ENCODE results near the gene RBM28.
A peak's percentile ranks its signal among the peaks of the same experiment; 100 is the strongest.

Gene RBM28

GRCh38 chr7:128347647-128348097, 4.0 kb upstream of the RBM28 start:
- peak; percentile 75 for TF ChIP-seq CTCF (IDR thresholded peaks at IDR 0.05; ENCODE audit: low read depth, low read length)
- no peak overlapping the region for H3K4me3 ChIP-seq (ENCODE audit: low read depth, low read length)

- TF ChIP-seq CTCF (IDR thresholded peaks at IDR 0.05; ENCODE audit: low read depth, low read length), result no peak
- H3K4me3 ChIP-seq (ENCODE audit: low read depth, low read length), result no peak overlapping the region
Observed at GRCh38 chr7:128344431-128344774, 695 bp upstream of the RBM28 start.

- no peak overlapping the region for H3K4me3 ChIP-seq (ENCODE audit: low read depth, low read length)
- TF ChIP-seq CTCF (IDR thresholded peaks at IDR 0.05; ENCODE audit: low read depth, low read length), result no peak
Observed at GRCh38 chr7:128341733-128342132, 2.0 kb downstream of the RBM28 start.

- H3K4me3 ChIP-seq (ENCODE audit: low read depth, low read length), result no peak overlapping the region
- TF ChIP-seq CTCF (IDR thresholded peaks at IDR 0.05; ENCODE audit: low read depth, low read length), result no peak
Observed at GRCh38 chr7:128335730-128336129, 8.0 kb downstream of the RBM28 start.

GRCh38 chr7:128324368-128324680, 19.4 kb downstream of the RBM28 start:
- H3K4me3 ChIP-seq (ENCODE audit: low read depth, low read length), result no peak overlapping the region
- TF ChIP-seq CTCF (IDR thresholded peaks at IDR 0.05; ENCODE audit: low read depth, low read length), result no peak

- TF ChIP-seq CTCF (IDR thresholded peaks at IDR 0.05; ENCODE audit: low read depth, low read length), result no peak
- no peak overlapping the region for H3K4me3 ChIP-seq (ENCODE audit: low read depth, low read length)
Observed at GRCh38 chr7:128323459-128324367, 20.0 kb downstream of the RBM28 start.

GRCh38 chr7:128323040-128323439, 20.7 kb downstream of the RBM28 start:
- no peak overlapping the region for H3K4me3 ChIP-seq (ENCODE audit: low read depth, low read length)
- no peak for TF ChIP-seq CTCF (IDR thresholded peaks at IDR 0.05; ENCODE audit: low read depth, low read length)

Measured in WI38 (cell line).